GM12878 (cell line): Measurements from ENCODE around the gene PCNX1.

Experiments
- CBX5 ChIP-seq: sonication (generic); IDR thresholded peaks from 2 replicates; pipeline ENCODE4 v1.6.1; 2016; ENCODE audit warnings: low read depth, moderate library complexity, mild to moderate bottlenecking, inconsistent platforms
- POLR2A ChIP-seq: IDR thresholded peaks from 2 replicates; pipeline ENCODE4 v1.6.1; 2011; ENCODE audit warnings: low read depth, mild to moderate bottlenecking, low read length
- YY1 ChIP-seq: IDR thresholded peaks from 2 replicates; pipeline ENCODE4 v1.6.1; 2011; ENCODE audit warnings: low read depth, mild to moderate bottlenecking, low read length
- ZZZ3 ChIP-seq: IDR thresholded peaks from 2 replicates; pipeline ENCODE4 v1.6.1; 2011; ENCODE audit warnings: low read depth; ENCODE audit not compliant: control insufficient read depth, insufficient read length
- TF ChIP-seq, protein P1 (sequence below): fragments of 450-650 bp; IDR thresholded peaks from 2 replicates; pipeline ENCODE4 v1.6.1; 2018; ENCODE audit warnings: borderline replicate concordance, mild to moderate bottlenecking; ENCODE audit not compliant: partially characterized antibody

DNA sequence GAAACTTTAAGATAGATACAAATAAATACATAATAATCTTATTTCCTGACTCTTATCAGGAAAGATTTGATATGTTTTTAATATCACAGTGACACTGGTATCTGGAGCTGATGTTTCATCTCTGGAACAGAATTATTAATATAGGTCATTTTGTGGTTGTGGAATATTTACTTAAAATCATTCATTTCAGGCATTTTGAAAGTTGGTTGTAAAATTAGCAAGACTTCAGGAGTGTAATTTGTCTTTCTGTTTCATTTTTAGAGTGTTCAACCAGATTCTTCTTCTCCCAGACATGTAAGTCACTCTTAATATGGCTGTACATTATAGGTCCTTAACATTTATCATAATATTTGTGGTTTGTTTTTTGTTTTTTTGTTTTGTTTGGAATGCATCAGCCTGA, 115.7 kb downstream of the PCNX1 start:
- TF ChIP-seq, protein P1, sequence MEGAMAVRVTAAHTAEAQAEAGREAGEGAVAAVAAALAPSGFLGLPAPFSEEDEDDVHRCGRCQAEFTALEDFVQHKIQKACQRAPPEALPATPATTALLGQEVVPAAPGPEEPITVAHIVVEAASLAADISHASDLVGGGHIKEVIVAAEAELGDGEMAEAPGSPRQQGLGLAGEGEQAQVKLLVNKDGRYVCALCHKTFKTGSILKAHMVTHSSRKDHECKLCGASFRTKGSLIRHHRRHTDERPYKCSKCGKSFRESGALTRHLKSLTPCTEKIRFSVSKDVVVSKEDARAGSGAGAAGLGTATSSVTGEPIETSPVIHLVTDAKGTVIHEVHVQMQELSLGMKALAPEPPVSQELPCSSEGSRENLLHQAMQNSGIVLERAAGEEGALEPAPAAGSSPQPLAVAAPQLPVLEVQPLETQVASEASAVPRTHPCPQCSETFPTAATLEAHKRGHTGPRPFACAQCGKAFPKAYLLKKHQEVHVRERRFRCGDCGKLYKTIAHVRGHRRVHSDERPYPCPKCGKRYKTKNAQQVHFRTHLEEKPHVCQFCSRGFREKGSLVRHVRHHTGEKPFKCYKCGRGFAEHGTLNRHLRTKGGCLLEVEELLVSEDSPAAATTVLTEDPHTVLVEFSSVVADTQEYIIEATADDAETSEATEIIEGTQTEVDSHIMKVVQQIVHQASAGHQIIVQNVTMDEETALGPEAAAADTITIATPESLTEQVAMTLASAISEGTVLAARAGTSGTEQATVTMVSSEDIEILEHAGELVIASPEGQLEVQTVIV, result no peak
- TF ChIP-seq POLR2A (no peak), YY1 (no peak), ZZZ3 (no peak), CBX5 (no peak)
